ENCODE results near the gene GPX3.

GPX3 gene

DNA sequence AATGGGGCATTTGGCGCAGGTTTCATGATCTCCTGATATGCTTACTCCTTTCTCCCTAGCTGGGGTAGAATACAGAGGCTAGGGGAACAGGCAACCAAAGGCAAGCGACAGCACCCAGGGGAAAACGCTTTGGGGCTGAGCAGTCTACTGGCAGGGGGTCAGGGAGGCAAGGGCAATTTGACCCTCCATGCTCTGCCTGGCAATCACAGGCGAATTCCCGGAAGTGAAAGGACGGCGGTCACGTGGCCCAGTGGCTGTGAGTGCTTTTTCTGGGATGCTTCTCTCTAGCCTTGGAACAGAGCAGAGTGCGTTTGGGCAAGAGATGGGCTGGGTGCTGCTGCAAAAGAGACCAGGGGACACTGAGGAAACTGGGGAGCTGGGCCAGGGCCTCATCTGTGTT lies 5.7 kb downstream of the GPX3 start:
- no peak overlapping the region for H2BK15ac ChIP-seq (ENCODE audit: low read length)
- H2AK5ac ChIP-seq (ENCODE audit: low read depth, low read length), result no peak overlapping the region
- no peak overlapping the region for H2BK120ac ChIP-seq (ENCODE audit: low read depth, low read length)
- no CpG with 5 or more reads among the region's 9 CpGs for WGBS, 2 donors (ENCODE audit: extremely low coverage in 2 of 2, insufficient read length in 2 of 2, insufficient replicate concordance in 1 of 2)
- H4K8ac ChIP-seq (ENCODE audit: low read depth, low read length), result no peak overlapping the region
- no peak overlapping the region for H2BK5ac ChIP-seq (ENCODE audit: low read length)
- no peaks in the 10 kb centered on the region for H3K79me1 ChIP-seq (ENCODE audit: low read depth, low read length)
- no peak overlapping the region for H2AFZ ChIP-seq (ENCODE audit: low read length)
- no peak overlapping the region for H3K23ac ChIP-seq (ENCODE audit: low read depth, low read length, poor library complexity)
- no peaks in the 10 kb centered on the region for H3K9me3 ChIP-seq (replicated peaks in 1 of 2; ENCODE audit: control insufficient read depth in 2 of 2, insufficient read depth in 1 of 2, low read depth in 1 of 2, low read length in 2 of 2)
- no peaks in the 10 kb centered on the region for H3K4me1 ChIP-seq (ENCODE audit: control insufficient read depth in 2 of 2, insufficient read depth in 1 of 2, low read depth in 1 of 2, low read length in 2 of 2)
- H3K36me3 ChIP-seq (replicated peaks in 1 of 2; ENCODE audit: control insufficient read depth in 2 of 2, insufficient read depth in 2 of 2, low read length in 2 of 2), result peaks cover 11 to 25% of the 10 kb centered on the region in 2 donors
- H3K4ac ChIP-seq (ENCODE audit: low read length), result no peak overlapping the region
- H3K4me2 ChIP-seq (ENCODE audit: insufficient read depth, low read length, poor library complexity, severe bottlenecking), result no peak overlapping the region
- H3K14ac ChIP-seq (ENCODE audit: low read length), result no peak overlapping the region
- no peak overlapping the region for H3K18ac ChIP-seq (ENCODE audit: low read length)
- H3K9ac ChIP-seq (ENCODE audit: low read depth, low read length, poor library complexity), result no peak overlapping the region
- H4K91ac ChIP-seq (ENCODE audit: low read depth, low read length, poor library complexity), result no peak overlapping the region
- H2BK12ac ChIP-seq (ENCODE audit: low read length), result no peak overlapping the region
- no peak for DNase-seq (ENCODE audit: low spot score)
- peaks cover 0 to 10% (median 0%) of the 10 kb centered on the region in 3 experiments for H3K27me3 ChIP-seq (ENCODE audit: control insufficient read depth in 3 of 3, insufficient read depth in 3 of 3, low read depth in 1 of 3, low read length in 3 of 3)
- H3K4me3 ChIP-seq (ENCODE audit: low read length in 2 of 2), result no peak overlapping the region
- no peak overlapping the region for H3K27ac ChIP-seq (replicated peaks; ENCODE audit: low read length)

DNA sequence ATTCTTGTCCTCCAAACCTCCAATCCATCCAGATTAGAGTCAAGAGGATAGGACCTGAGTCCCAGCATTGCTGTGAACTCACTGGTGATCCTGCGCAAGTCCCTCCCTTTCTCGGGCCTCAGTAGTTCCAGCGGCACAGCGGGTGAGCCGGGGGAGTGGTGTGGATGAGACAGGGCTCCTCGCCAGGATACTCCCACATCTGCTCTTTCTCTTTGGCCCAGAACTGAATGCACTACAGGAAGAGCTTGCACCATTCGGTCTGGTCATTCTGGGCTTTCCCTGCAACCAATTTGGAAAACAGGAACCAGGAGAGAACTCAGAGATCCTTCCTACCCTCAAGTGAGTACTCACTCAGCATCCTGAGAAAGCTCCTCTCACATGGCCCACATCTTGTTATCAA lies 6.3 kb downstream of the GPX3 start:
- H3K4me1 ChIP-seq (ENCODE audit: control insufficient read depth in 2 of 2, insufficient read depth in 1 of 2, low read depth in 1 of 2, low read length in 2 of 2), result no peaks in the 10 kb centered on the region
- no peaks in the 10 kb centered on the region for H3K9me3 ChIP-seq (replicated peaks in 1 of 2; ENCODE audit: control insufficient read depth in 2 of 2, insufficient read depth in 1 of 2, low read depth in 1 of 2, low read length in 2 of 2)
- H2BK120ac ChIP-seq (ENCODE audit: low read depth, low read length), result no peak overlapping the region
- H2AK5ac ChIP-seq (ENCODE audit: low read depth, low read length), result no peak overlapping the region
- no peak overlapping the region for H3K18ac ChIP-seq (ENCODE audit: low read length)
- DNase-seq (ENCODE audit: low spot score), result no peak
- H2BK12ac ChIP-seq (ENCODE audit: low read length), result no peak overlapping the region
- H3K79me1 ChIP-seq (ENCODE audit: low read depth, low read length), result no peaks in the 10 kb centered on the region
- peaks cover 12 to 25% of the 10 kb centered on the region in 2 donors for H3K36me3 ChIP-seq (replicated peaks in 1 of 2; ENCODE audit: control insufficient read depth in 2 of 2, insufficient read depth in 2 of 2, low read length in 2 of 2)
- no CpG with 5 or more reads among the region's 7 CpGs for WGBS, 2 donors (ENCODE audit: extremely low coverage in 2 of 2, insufficient read length in 2 of 2, insufficient replicate concordance in 1 of 2)
- no peak overlapping the region for H3K4me2 ChIP-seq (ENCODE audit: insufficient read depth, low read length, poor library complexity, severe bottlenecking)
- H3K14ac ChIP-seq (ENCODE audit: low read length), result no peak overlapping the region
- no peak overlapping the region for H2AFZ ChIP-seq (ENCODE audit: low read length)
- no peak overlapping the region for H4K8ac ChIP-seq (ENCODE audit: low read depth, low read length)
- H3K9ac ChIP-seq (ENCODE audit: low read depth, low read length, poor library complexity), result no peak overlapping the region
- no peak overlapping the region for H3K27ac ChIP-seq (replicated peaks; ENCODE audit: low read length)
- no peak overlapping the region for H4K91ac ChIP-seq (ENCODE audit: low read depth, low read length, poor library complexity)
- no peak overlapping the region for H3K4ac ChIP-seq (ENCODE audit: low read length)
- H3K4me3 ChIP-seq (ENCODE audit: low read length in 2 of 2), result no peak overlapping the region
- no peak overlapping the region for H2BK5ac ChIP-seq (ENCODE audit: low read length)
- H2BK15ac ChIP-seq (ENCODE audit: low read length), result no peak overlapping the region
- H3K23ac ChIP-seq (ENCODE audit: low read depth, low read length, poor library complexity), result no peak overlapping the region
- H3K27me3 ChIP-seq (ENCODE audit: control insufficient read depth in 3 of 3, insufficient read depth in 3 of 3, low read depth in 1 of 3, low read length in 3 of 3), result peaks cover 0 to 4% (median 0%) of the 10 kb centered on the region in 3 experiments

DNA sequence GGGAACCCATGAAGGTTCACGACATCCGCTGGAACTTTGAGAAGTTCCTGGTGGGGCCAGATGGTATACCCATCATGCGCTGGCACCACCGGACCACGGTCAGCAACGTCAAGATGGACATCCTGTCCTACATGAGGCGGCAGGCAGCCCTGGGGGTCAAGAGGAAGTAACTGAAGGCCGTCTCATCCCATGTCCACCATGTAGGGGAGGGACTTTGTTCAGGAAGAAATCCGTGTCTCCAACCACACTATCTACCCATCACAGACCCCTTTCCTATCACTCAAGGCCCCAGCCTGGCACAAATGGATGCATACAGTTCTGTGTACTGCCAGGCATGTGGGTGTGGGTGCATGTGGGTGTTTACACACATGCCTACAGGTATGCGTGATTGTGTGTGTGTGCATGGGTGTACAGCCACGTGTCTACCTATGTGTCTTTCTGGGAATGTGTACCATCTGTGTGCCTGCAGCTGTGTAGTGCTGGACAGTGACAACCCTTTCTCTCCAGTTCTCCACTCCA lies 7.6 kb downstream of the GPX3 start:
- Histone ChIP-seq H3K27ac (replicated peaks; ENCODE audit: low read length) (no peak overlapping the region), H3K27me3 (ENCODE audit: control insufficient read depth in 3 of 3, insufficient read depth in 3 of 3, low read depth in 1 of 3, low read length in 3 of 3) (no peaks in the 10 kb centered on the region), H3K4me2 (ENCODE audit: insufficient read depth, low read length, poor library complexity, severe bottlenecking) (no peak overlapping the region), H3K18ac (ENCODE audit: low read length) (no peak overlapping the region), H3K23ac (ENCODE audit: low read depth, low read length, poor library complexity) (no peak overlapping the region), H3K4ac (ENCODE audit: low read length) (peak overlapping the region; percentile 5), H2BK12ac (ENCODE audit: low read length) (no peak overlapping the region), H2BK5ac (ENCODE audit: low read length) (no peak overlapping the region), H3K36me3 (replicated peaks in 1 of 2; ENCODE audit: control insufficient read depth in 2 of 2, insufficient read depth in 2 of 2, low read length in 2 of 2) (peaks cover 12 to 33% of the 10 kb centered on the region in 2 donors), H3K4me3 (ENCODE audit: low read length in 2 of 2) (no peak overlapping the region), H3K79me1 (ENCODE audit: low read depth, low read length) (no peaks in the 10 kb centered on the region), H2AK5ac (ENCODE audit: low read depth, low read length) (no peak overlapping the region), H4K8ac (ENCODE audit: low read depth, low read length) (no peak overlapping the region), H3K9me3 (replicated peaks in 1 of 2; ENCODE audit: control insufficient read depth in 2 of 2, insufficient read depth in 1 of 2, low read depth in 1 of 2, low read length in 2 of 2) (no peaks in the 10 kb centered on the region), H2BK120ac (ENCODE audit: low read depth, low read length) (no peak overlapping the region), H2BK15ac (ENCODE audit: low read length) (no peak overlapping the region), H3K9ac (ENCODE audit: low read depth, low read length, poor library complexity) (no peak overlapping the region), H3K14ac (ENCODE audit: low read length) (no peak overlapping the region), H4K91ac (ENCODE audit: low read depth, low read length, poor library complexity) (no peak overlapping the region), H2AFZ (ENCODE audit: low read length) (no peak overlapping the region), H3K4me1 (ENCODE audit: control insufficient read depth in 2 of 2, insufficient read depth in 1 of 2, low read depth in 1 of 2, low read length in 2 of 2) (no peaks in the 10 kb centered on the region)
- no peak for DNase-seq (ENCODE audit: low spot score)
- WGBS, 2 donors (ENCODE audit: extremely low coverage in 2 of 2, insufficient read length in 2 of 2, insufficient replicate concordance in 1 of 2), result no CpG with 5 or more reads among the region's 11 CpGs

DNA sequence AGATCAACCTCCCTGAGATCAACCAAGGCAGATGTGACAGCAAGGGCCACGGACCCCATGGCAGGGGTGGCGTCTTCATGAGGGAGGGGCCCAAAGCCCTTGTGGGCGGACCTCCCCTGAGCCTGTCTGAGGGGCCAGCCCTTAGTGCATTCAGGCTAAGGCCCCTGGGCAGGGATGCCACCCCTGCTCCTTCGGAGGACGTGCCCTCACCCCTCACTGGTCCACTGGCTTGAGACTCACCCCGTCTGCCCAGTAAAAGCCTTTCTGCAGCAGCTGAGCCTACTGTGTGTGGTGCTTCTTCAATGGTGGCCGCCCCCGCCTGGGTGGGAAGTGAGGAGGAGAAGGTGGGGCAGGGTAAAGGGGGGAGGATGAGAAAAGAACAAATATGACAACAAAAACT lies 8.3 kb downstream of the GPX3 start:
- WGBS, 2 donors (ENCODE audit: extremely low coverage in 2 of 2, insufficient read length in 2 of 2, insufficient replicate concordance in 1 of 2), result no CpG with 5 or more reads among the region's 8 CpGs
- no peaks in the 10 kb centered on the region for H3K4me1 ChIP-seq (ENCODE audit: control insufficient read depth in 2 of 2, insufficient read depth in 1 of 2, low read depth in 1 of 2, low read length in 2 of 2)
- H3K14ac ChIP-seq (ENCODE audit: low read length), result no peak overlapping the region
- H2AFZ ChIP-seq (ENCODE audit: low read length), result no peak overlapping the region
- no peaks in the 10 kb centered on the region for H3K27me3 ChIP-seq (ENCODE audit: control insufficient read depth in 3 of 3, insufficient read depth in 3 of 3, low read depth in 1 of 3, low read length in 3 of 3)
- no peak overlapping the region for H2BK5ac ChIP-seq (ENCODE audit: low read length)
- no peak for DNase-seq (ENCODE audit: low spot score)
- H3K79me1 ChIP-seq (ENCODE audit: low read depth, low read length), result no peaks in the 10 kb centered on the region
- no peak overlapping the region for H4K91ac ChIP-seq (ENCODE audit: low read depth, low read length, poor library complexity)
- peaks cover 12 to 38% of the 10 kb centered on the region in 2 donors for H3K36me3 ChIP-seq (replicated peaks in 1 of 2; ENCODE audit: control insufficient read depth in 2 of 2, insufficient read depth in 2 of 2, low read length in 2 of 2)
- H2BK12ac ChIP-seq (ENCODE audit: low read length), result no peak overlapping the region
- no peak overlapping the region for H2AK5ac ChIP-seq (ENCODE audit: low read depth, low read length)
- H3K4ac ChIP-seq (ENCODE audit: low read length), result no peak overlapping the region
- H3K9me3 ChIP-seq (replicated peaks in 1 of 2; ENCODE audit: control insufficient read depth in 2 of 2, insufficient read depth in 1 of 2, low read depth in 1 of 2, low read length in 2 of 2), result no peaks in the 10 kb centered on the region
- no peak overlapping the region for H3K27ac ChIP-seq (replicated peaks; ENCODE audit: low read length)
- H2BK15ac ChIP-seq (ENCODE audit: low read length), result no peak overlapping the region
- H3K9ac ChIP-seq (ENCODE audit: low read depth, low read length, poor library complexity), result no peak overlapping the region
- H2BK120ac ChIP-seq (ENCODE audit: low read depth, low read length), result no peak overlapping the region
- no peak overlapping the region for H4K8ac ChIP-seq (ENCODE audit: low read depth, low read length)
- H3K4me2 ChIP-seq (ENCODE audit: insufficient read depth, low read length, poor library complexity, severe bottlenecking), result no peak overlapping the region
- H3K23ac ChIP-seq (ENCODE audit: low read depth, low read length, poor library complexity), result peak overlapping the region; percentile 13
- no peak overlapping the region for H3K4me3 ChIP-seq (ENCODE audit: low read length in 2 of 2)
- H3K18ac ChIP-seq (ENCODE audit: low read length), result no peak overlapping the region
